ENCODE measurements around the gene SYTL1. TPM values are rescaled to one million over a fixed set of nuclear protein-coding genes. Genes with fewer than 3 reads are reported as not detected.
A peak's percentile ranks its signal among the peaks of the same experiment; 100 is the strongest.

Gene SYTL1
- total and polyA plus RNA-seq, 9 of the 15 experiments (the other 6 are each of a cell fraction or from before 2014, with no cell fraction given): 0.04 to 9.3 (median 1.7) TPM

DNA sequence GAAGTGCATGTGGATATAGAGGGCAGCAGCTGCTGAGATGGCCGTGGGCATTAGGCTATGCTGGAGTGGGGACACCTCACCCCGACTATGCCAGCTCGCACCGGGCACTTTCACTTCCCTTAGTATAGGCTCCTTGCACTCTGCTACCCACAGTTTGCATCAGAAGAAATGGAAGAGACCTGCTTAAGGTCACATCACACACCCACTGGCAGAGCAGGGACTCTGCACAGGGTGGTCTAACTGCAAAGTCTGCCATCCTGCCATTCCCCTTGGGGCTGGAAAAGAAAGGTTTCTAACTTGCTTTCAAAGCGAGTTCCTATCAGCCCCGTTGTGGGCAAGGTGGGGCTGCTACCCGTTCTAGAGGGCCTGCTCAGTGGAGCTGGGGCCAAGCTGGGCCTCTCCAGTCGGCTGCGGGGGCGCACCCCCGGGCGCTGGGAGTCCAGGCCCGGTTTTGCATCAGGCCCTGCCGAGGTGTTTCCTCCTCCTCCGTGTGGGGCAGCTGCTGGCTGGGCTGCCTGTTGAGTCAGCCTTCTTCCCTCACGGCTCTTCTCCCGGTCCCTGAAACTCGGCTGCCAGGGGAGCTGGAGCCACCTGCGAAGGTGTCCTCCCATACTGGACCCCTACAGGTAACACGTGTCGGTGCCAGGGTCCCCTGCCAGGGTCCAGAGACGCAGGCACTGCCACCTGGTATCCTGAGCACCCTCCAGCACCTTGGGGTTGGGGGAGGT, at the start of gene SYTL1 (continued):
- TF ChIP-seq ARID4B (CRISPR knock-in tag; IDR thresholded peaks at IDR 0.05): 0 out of 2 replicates have a peak, but pooled peaks have one; percentile 38
- TF ChIP-seq RAD51 (IDR thresholded peaks at IDR 0.05; ENCODE audit: borderline replicate concordance, low read depth): no peak
- TF ChIP-seq HMG20A (CRISPR knock-in tag; conservative IDR thresholded peaks at IDR 0.05): no peak
- peak; percentile 7; the same call in 1 of the 2 replicates for TF ChIP-seq HNRNPL (IDR thresholded peaks at IDR 0.05; ENCODE audit: low read depth, low read length)
- TF ChIP-seq BCL6 (CRISPR knock-in tag; IDR thresholded peaks at IDR 0.05): no peak
- no peak for TF ChIP-seq TAL1 (IDR thresholded peaks at IDR 0.05)
- no peak for TF ChIP-seq ELF2 (CRISPR knock-in tag; IDR thresholded peaks at IDR 0.05)
- TF ChIP-seq SRSF7 (optimal IDR thresholded peaks at IDR 0.05; ENCODE audit: low read depth, low read length): no peak
- TF ChIP-seq PYGO2 (tag; IDR thresholded peaks at IDR 0.05): no peak
- no peak for TF ChIP-seq ETS2 (tag; IDR thresholded peaks at IDR 0.05; ENCODE audit: borderline replicate concordance, poor library complexity, severe bottlenecking)
- no peak for TF ChIP-seq CBX5 (IDR thresholded peaks at IDR 0.05; ENCODE audit: borderline replicate concordance, low read depth)
- TF ChIP-seq ZNF134 (CRISPR knock-in tag; conservative IDR thresholded peaks at IDR 0.05): no peak
- no peak for TF ChIP-seq RBM14 (IDR thresholded peaks at IDR 0.05; ENCODE audit: borderline replicate concordance, insufficient read depth, low read depth, low read length)
- TF ChIP-seq KDM5B (IDR thresholded peaks at IDR 0.05; ENCODE audit: insufficient replicate concordance, low read depth, low read length): peak; percentile 63
- TF ChIP-seq GTF2E2 (tag; IDR thresholded peaks at IDR 0.05): no peak
- no peak for TF ChIP-seq RBM17 (IDR thresholded peaks at IDR 0.05; ENCODE audit: borderline replicate concordance, low read depth, low read length)
- TF ChIP-seq, protein P1, sequence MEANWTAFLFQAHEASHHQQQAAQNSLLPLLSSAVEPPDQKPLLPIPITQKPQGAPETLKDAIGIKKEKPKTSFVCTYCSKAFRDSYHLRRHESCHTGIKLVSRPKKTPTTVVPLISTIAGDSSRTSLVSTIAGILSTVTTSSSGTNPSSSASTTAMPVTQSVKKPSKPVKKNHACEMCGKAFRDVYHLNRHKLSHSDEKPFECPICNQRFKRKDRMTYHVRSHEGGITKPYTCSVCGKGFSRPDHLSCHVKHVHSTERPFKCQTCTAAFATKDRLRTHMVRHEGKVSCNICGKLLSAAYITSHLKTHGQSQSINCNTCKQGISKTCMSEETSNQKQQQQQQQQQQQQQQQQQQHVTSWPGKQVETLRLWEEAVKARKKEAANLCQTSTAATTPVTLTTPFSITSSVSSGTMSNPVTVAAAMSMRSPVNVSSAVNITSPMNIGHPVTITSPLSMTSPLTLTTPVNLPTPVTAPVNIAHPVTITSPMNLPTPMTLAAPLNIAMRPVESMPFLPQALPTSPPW (CRISPR knock-in tag; IDR thresholded peaks at IDR 0.05): peak; percentile 58
- TF ChIP-seq NCOR1 (IDR thresholded peaks at IDR 0.05): no peak
- TF ChIP-seq, protein P2, sequence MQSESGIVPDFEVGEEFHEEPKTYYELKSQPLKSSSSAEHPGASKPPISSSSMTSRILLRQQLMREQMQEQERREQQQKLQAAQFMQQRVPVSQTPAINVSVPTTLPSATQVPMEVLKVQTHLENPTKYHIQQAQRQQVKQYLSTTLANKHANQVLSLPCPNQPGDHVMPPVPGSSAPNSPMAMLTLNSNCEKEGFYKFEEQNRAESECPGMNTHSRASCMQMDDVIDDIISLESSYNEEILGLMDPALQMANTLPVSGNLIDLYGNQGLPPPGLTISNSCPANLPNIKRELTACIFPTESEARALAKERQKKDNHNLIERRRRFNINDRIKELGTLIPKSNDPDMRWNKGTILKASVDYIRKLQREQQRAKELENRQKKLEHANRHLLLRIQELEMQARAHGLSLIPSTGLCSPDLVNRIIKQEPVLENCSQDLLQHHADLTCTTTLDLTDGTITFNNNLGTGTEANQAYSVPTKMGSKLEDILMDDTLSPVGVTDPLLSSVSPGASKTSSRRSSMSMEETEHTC (IDR thresholded peaks at IDR 0.05): no peak
- TF ChIP-seq CBX2 (IDR thresholded peaks at IDR 0.05; ENCODE audit: insufficient read depth, low read length, poor library complexity, severe bottlenecking): no peak

Data from K562 (cell line).